T-helper 22 cell (primary cell): Measurements from ENCODE around the gene SLC39A1.
"Not testable (repeated sequence)": the region's sequence is repeated elsewhere in the genome, so short reads cannot be mapped to it uniquely, and the experiment has no call there.

Experiments
- DNase-seq: peaks from one replicate; pipeline ENCODE4 v3.0.0-alpha.2; 2020; ENCODE audit warnings: low read depth

SLC39A1 gene

DNA sequence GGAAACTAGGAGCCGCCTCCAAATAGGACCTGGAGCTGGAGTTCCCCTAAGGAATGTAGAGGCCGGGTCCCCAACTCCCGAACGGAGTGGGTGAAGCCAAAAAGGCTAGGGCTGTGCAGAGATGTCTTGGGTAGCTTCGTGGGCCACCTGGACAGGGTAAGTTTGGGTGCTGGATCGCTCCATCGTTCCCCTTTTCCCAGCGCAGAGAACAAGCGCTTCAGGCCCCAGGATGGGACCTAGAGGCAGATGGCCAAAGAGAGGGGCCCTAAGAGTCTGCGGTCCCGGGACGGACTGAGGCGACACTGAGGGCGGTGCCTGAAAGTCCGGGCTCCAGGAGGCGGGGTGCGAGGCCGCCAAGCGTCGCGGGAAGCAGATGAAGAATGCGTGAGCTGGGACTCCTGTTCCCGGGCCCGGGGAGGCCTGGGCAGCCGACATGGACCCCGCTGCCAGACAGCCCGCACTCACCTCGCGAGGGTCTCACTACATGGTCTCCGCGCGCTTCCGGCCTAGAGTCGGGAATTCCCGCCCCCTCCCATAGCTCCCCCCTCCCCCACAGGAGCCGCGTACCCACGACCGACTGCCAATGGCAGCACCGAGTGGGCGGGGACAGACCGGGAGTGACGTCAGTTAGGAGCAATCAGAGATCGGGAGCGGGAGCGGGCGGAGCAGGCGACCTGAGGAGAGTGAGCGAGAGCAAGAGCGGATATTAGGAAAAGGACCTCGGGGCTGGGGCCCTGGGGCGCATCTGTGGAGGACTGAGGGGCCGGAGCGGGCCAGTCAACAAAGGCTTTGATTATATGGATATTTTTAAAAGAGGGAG, at the start of gene SLC39A1:
Gene SLC39A1, minus strand, starts transcription at position 508 of the 820 bp plus-strand sequence. CDS start 822 bp downstream, outside the sequence.
- DNase-seq: peak; percentile 95

- not testable (repeated sequence) for DNase-seq
These were observed 49.2 kb upstream of the SLC39A1 start for GRCh38 chr1:154012543-154012942.

DNA sequence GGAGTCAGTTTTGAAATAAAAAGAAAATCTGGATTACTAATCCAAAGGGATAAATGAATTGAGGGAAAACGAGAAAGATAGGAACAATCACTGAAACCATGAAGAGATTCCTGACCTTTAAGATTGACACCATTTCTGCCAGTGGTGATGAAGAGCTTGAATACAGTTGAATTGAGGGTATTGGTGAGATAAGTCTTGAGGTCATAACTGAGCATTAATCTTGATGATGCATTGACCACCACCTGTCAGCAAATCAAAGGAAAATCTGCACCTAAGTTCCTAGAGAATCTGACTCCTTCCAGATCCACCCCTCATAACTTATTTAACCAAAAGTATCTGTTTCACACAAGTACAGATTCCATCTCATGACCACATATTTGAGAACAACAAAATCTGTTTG, 48.8 kb upstream of the SLC39A1 start:
- no peak for DNase-seq

GRCh38 chr1:154006136-154006535, 42.8 kb upstream of the SLC39A1 start:
- DNase-seq: no peak

DNA sequence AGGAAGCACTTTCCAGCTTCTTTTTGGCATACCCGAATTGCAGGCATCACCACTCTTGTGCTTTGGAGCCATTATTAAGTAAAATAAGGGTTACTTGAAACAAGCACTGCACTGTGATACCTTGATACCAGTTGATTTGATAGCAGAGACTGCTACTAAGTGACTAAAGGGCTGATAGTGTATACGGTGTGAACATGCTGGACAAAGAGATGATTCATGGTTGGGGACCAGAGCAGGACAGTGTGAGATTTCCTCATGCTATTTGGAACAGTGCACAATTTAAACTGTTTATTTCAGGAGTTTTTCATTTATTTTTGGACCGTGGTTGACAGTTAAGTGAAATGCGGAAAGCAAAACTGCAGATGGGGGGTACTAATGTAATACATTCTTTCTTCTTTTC, 37.1 kb upstream of the SLC39A1 start:
- no peak for DNase-seq

DNA sequence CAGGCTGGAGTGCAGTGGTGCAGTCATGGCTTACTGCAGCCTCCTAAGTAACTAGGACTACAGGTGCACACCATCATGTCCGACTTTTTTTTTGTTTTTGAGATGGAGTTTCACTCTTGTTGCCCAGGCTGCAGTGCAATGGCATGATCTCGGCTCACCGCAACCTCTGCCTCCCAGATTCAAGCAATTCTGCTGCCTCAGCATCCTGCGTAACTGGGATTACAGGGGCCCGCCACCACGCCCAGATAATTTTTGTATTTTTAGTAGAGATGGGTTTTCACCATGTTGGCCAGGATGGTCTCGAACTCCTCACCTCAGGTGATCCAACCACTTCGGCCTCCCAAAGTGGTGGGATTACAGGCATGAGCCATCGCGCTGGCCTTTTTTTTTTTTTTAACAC, 33.5 kb upstream of the SLC39A1 start:
- DNase-seq: not testable (repeated sequence)

DNA sequence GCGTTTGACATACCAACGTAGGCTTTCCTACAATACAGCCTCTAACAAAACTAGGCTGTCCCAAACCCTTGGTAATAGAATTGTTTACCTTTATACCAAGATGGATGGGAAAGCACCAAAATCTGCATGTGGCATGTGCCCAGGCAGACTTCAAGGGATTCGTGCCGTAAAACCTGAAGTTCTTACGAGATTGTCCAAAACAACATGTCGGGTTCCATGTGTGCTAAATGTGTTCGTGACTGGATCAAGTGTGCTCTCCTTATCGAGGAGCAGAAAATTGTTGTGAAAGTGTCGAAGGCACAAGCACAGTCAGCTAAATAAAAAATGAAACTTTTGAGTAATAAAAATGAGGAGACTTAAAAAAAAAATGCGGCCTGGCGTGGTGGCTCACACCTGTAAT, 32.3 kb upstream of the SLC39A1 start:
- DNase-seq: no peak

GRCh38 chr1:153995202-153995601, 31.9 kb upstream of the SLC39A1 start:
- no peak for DNase-seq

GRCh38 chr1:153991806-153992205, 28.5 kb upstream of the SLC39A1 start:
- DNase-seq: no peak

DNA sequence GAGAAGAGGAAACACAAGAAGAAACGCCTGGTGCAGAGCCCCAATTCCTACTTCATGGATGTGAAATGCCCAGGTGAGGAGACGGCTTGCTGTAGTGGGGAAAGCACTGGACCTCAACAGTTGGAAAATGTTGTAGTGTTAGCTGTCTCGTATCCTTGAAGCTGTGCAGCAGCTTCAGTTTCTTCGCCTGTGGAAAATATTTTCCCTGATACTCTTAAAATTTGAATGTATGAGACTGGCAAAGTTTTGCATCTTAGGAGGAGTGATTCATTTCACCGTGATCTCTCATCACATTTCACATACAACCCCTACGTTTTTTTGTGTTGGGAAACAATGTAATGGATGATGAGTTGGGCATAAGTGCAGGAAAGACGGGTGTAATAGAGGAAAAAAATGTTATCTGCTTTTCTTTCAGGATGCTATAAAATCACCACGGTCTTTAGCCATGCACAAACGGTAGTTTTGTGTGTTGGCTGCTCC, 27.9 kb upstream of the SLC39A1 start:
- no peak for DNase-seq

DNA sequence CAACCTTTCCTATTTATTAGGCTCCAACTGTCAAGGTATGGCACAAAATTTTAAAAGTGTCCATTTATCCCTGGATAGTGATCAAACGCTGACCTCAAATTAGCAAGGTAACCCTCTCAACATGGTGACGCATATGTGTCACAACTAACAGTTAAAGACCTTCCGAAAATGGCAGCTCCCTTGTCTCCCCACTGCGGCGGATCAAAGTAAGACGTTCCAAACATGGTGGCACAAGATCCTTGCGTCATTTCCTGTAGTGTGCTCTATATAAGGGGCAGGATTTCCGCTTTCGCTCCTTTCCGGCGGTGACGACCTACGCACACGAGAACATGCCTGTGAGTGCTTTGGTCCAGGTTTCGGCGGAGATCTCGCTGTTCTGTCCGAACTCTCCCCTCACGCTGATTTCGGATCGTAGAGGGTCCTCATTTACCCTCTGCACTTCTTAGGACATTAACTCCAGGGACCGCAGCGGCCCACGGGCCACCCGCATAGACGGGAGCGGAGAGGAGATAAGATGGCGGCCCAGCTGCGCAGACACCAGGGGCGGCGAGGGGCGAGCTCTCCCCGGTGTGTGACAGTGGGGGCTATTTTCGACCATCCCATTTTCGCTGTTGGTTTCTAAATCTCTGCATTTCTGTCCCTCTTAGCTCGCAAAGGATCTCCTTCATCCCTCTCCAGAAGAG, 27.3 kb upstream of the SLC39A1 start, which contains the start of gene RPS27:
Gene RPS27, plus strand, starts transcription at position 295 of the 683 bp plus-strand sequence. Its CDS starts 35 bp downstream, at position 330.
- peak; percentile 87 for DNase-seq

DNA sequence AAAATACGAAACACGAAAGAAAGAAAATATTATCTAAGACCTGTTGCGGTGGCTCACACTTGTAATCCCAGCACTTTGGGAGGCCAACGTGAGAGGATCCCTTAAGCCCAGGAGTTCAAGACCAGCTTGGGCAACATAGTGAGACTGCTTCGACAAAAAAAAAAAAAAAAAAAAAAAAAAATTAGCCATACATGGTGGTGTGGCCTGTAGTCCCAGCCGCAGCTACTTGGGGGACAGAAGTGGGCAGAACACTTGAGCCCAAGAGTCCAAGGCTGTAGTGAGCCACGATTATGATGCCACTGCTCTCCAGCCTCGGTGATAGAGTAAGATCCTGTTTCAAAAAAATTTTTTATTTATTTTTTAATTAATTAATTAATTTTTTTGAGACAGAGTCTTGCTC, 24.3 kb upstream of the SLC39A1 start:
- DNase-seq: no peak

- no peak for DNase-seq
These were observed 22.8 kb upstream of the SLC39A1 start, which contains the start of gene RAB13 for GRCh38 chr1:153985941-153986761. RAB13 (minus strand) TSS chr1:153986339; CDS start chr1:153986236, 103 bp downstream.

DNA sequence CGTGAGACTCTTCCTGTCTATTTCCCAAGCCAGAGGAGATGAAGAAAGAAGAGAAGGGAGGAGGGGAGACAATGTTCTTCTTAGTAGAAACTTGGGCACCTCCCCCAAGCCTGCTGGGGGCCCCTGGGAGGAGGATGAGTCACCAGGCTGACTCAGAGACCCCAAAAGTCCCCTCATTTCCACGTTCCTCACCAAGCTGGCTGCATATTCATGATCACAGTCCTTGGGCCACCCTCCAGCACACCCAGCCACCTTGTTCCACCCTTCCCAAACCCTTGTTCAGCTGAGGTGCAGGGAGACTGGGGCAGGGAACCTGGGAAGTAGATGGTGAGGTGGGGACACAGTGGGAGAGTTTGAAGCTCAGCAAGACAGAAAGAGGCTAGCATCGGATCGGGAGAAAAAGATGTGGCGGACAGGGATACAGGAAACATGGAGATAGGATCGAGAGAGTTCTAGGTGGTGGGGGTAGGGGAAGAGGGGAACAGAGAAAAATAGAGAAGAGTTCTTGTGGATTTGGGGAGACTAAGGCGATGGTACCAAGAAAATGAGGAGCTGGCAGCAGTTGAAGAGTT, 22.1 kb upstream of the SLC39A1 start:
- DNase-seq: no peak

DNA sequence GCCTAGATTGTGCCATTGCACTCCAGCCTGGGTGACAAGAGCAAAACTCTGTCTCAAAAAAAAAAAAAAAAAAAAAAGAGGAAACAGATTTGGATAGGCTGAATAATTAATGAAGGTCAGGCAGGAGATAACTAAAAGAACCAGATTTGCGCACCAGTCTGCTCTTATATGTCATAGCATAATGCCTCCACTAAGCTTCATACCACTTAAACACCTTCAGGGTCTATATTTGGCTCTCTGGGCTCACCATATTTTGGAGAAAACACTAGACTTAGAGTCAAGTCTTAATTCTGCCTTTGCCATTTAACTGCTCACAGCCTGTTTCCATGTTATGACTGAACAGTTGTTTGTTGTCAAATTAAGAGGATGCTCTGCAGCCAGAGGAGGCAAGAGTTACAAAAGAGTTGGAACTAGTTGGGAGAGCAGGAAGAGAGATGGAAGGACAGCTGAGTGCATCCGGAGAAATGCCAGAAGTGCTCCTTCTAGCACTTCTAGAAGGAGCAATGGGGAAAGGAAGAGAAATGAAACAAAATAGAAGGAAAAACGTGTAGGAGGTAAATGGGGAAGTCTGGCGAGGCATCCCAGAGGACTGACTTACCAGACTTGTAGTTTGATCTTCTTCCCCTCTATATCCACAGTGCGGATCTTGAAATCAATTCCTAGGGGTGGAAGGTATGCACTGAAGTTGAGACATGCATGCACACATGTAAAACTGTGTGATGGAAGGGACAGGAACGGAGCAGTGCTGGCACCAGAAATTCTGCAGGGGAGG, 21.0 kb upstream of the SLC39A1 start:
- DNase-seq: no peak

DNA sequence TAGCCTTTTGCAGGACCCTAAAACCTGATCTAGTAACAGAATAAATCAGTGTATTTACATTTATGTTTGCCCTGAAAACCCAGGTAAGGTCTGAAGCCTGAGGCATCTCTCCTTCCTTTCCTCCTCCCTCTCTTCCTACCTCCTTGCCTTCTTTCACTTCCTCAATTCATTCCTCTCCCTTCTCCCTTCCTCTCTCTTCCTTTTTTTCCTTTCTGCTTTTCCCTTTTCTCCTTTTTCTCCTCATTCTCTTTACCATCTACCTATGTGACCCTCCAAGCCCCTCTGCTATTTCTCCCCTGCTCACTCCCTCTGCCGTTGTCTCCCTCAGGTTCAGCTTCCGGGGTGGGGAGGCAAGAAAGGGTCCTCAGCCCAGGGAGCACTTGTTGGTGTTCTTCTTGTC, 18.4 kb upstream of the SLC39A1 start:
- DNase-seq: not testable (repeated sequence)

DNA sequence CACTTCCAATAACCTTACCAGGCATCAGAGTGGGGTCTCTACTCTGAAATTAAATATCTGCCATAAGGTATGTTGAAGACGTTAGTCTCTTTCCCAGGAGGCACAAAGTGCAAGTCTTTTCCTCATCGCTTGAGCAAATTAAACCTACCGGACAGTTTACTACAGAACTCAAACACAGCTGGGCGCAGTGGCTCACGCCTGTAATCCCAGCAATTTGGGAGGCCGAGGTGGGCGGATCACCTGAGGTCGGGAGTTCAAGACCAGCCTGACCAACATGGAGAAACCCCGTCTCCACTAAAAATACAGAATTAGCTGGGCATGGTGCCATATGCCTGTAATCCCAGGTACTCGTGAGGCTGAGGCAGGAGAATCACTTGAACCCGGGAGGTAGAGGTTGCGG, 15.8 kb upstream of the SLC39A1 start:
- not testable (repeated sequence) for DNase-seq

- DNase-seq: no peak
These were observed 15.1 kb upstream of the SLC39A1 start for GRCh38 chr1:153978274-153978909.

- peak; percentile 79 for DNase-seq
These were observed 14.2 kb upstream of the SLC39A1 start, which contains the start of gene JTB for GRCh38 chr1:153977250-153978240. JTB (minus strand) TSS chr1:153977674; CDS start chr1:153977252, 422 bp downstream.
